ENCODE measurements around the gene ZBTB42. TPM values are rescaled to one million over a fixed set of nuclear protein-coding genes. Genes with fewer than 3 reads are reported as not detected.

ZBTB42 gene
- total RNA-seq, 120 experiments from 2014 or later: 0.32 to 3.2 (median 0.91) TPM

Other genes starting within 250 kb of the ZBTB42 start
- gene C14orf180, start 221.3 kb upstream of the ZBTB42 start, total RNA-seq: under 1 TPM in 4 of 120 experiments, not detected in 116; 0.24 to 0.41 (median 0.36) TPM
- 100 to 1,000 TPM in 32 of 120 experiments, 10 to 100 TPM in 88; 45.0 to 133 (median 88.7) TPM for gene TMEM179, start 196.3 kb upstream of the ZBTB42 start, total RNA-seq
- 100 to 1,000 TPM in 97 of 120 experiments, 10 to 100 TPM in 23; 69.5 to 290 (median 127) TPM for gene INF2, start 111.5 kb upstream of the ZBTB42 start, total RNA-seq
- 10 to 100 TPM in 62 of 120 experiments, 1 to 10 TPM in 58; 4.2 to 28.9 (median 10.3) TPM for gene ADSS1, start 76.9 kb upstream of the ZBTB42 start, total RNA-seq
- gene SIVA1, start 48.0 kb upstream of the ZBTB42 start, total RNA-seq: 10 to 100 TPM; 23.3 to 52.5 (median 36.1) TPM
- gene AKT1, start 5.4 kb upstream of the ZBTB42 start, total RNA-seq: 100 to 1,000 TPM in 5 of 120 experiments, 10 to 100 TPM in 115; 63.1 to 111 (median 79.7) TPM
- 100 to 1,000 TPM in 41 of 120 experiments, 10 to 100 TPM in 79; 36.0 to 131 (median 93.9) TPM for gene CEP170B, start 64.2 kb downstream of the ZBTB42 start, total RNA-seq
- 10 to 100 TPM in 61 of 120 experiments, 1 to 10 TPM in 59; 1.6 to 29.2 (median 10.1) TPM for gene PLD4, start 123.8 kb downstream of the ZBTB42 start, total RNA-seq
- gene AHNAK2, start 177.3 kb downstream of the ZBTB42 start, total RNA-seq: 10 to 100 TPM; 14.0 to 70.3 (median 45.2) TPM
- 10 to 100 TPM in 82 of 120 experiments, 1 to 10 TPM in 38; 5.2 to 21.3 (median 11.7) TPM for gene CLBA1, start 184.7 kb downstream of the ZBTB42 start, total RNA-seq
- gene CDCA4, start 220.0 kb downstream of the ZBTB42 start, total RNA-seq: 1 to 10 TPM; 1.7 to 5.4 (median 3.1) TPM